ENCODE results near the gene SSH3. TPM values are rescaled to one million over a fixed set of nuclear protein-coding genes. Genes with fewer than 3 reads are reported as not detected.

Gene SSH3
- total RNA-seq, 1 experiment from 2014 or later: 38.0 TPM

DNA sequence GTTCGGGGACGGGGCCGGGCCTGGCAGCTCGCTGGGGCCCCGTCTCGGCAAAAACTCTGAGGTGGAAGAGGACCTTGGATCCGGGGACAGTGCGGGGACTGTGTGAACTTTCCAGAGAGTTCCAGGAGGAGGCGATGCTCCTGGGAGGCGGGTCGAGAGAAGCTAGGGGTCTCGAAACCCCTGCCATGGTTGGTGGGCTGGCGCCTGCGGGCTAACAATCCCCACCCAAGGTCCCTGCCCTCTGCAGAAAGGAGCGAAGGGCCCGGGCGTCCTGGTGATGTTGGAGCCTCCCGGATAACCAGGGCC, 41.7 kb upstream of the SSH3 start:
- H3K27ac Mint-ChIP-seq (ENCODE audit: low read depth, unreplicated experiment): no peak overlapping the region
- no TSS peak for BruUV-seq (replicated peaks)
- intact Hi-C loops (cut with micrococcal nuclease): no loop called here
- TF ChIP-seq, protein P1, sequence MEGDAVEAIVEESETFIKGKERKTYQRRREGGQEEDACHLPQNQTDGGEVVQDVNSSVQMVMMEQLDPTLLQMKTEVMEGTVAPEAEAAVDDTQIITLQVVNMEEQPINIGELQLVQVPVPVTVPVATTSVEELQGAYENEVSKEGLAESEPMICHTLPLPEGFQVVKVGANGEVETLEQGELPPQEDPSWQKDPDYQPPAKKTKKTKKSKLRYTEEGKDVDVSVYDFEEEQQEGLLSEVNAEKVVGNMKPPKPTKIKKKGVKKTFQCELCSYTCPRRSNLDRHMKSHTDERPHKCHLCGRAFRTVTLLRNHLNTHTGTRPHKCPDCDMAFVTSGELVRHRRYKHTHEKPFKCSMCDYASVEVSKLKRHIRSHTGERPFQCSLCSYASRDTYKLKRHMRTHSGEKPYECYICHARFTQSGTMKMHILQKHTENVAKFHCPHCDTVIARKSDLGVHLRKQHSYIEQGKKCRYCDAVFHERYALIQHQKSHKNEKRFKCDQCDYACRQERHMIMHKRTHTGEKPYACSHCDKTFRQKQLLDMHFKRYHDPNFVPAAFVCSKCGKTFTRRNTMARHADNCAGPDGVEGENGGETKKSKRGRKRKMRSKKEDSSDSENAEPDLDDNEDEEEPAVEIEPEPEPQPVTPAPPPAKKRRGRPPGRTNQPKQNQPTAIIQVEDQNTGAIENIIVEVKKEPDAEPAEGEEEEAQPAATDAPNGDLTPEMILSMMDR (IDR thresholded peaks at IDR 0.05; ENCODE audit: unreplicated experiment): peak; percentile 27
- peaks cover 25% of the 10 kb centered on the region for H3K36me3 Mint-ChIP-seq (ENCODE audit: insufficient read depth, unreplicated experiment)
- DNase-seq (ENCODE audit: unreplicated experiment): no peak
- ChIA-PET POLR2A (interaction anchor here (0.8 to 5.1 kb wide), 13 partner anchors 10 to 208 kb away, joined by 3 to 93 read pairs (median 5); partner anchors contain the start of genes ANKRD13D and SSH3), CTCF (interaction anchor here (0.6 to 4.9 kb wide), 23 partner anchors 8 to 221 kb away, joined by 3 to 104 read pairs (median 5); partner anchors contain the start of genes AIP, ANKRD13D and SSH3)
- peaks cover 26% of the 10 kb centered on the region for H3K4me1 Mint-ChIP-seq (ENCODE audit: insufficient read depth, unreplicated experiment)
- no peaks in the 10 kb centered on the region for H3K9me3 Mint-ChIP-seq (ENCODE audit: unreplicated experiment)
- H3K27me3 Mint-ChIP-seq (ENCODE audit: insufficient read depth, unreplicated experiment): no peaks in the 10 kb centered on the region
- peak overlapping the region; percentile 47 for H3K4me3 Mint-ChIP-seq (ENCODE audit: unreplicated experiment)

DNA sequence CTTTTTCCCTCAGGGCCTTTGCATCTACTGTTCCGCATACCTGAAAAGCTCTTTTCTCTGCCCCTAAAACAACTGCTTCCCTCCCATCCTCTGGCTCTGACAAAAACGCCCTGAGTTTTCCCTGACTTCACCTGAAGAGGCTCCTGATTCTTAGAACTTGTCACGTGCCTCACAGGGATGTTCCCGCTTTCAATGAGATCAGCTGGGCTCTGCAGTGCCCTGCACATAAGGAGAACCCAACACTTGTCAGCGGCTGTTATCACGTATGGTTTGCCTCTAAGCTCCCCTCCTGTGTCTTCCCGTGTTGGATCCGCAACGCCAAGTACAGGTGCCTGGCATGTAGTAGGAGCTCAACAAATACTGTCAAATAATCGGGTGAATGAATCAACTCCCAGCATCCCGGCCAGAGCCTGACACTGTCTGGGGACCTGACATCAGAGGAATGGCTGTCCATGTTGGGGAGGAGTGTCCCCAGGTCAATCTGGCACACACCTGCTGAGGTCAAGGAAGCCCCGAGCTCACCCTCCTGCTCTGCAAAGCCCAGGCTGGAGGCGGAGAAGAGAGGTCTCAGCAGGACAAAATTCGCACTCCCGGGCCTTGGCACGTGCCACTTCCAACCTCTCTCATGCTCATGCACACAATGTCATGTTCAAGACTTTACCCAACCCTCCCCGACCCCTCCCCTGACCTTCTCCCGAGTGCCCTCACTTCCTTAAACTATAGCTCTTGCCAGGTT, 41.2 kb upstream of the SSH3 start:
- H3K4me1 Mint-ChIP-seq (ENCODE audit: insufficient read depth, unreplicated experiment): peaks cover 26% of the 10 kb centered on the region
- no peaks in the 10 kb centered on the region for H3K9me3 Mint-ChIP-seq (ENCODE audit: unreplicated experiment)
- peak overlapping the region; percentile 72 for H3K27ac Mint-ChIP-seq (ENCODE audit: low read depth, unreplicated experiment)
- BruUV-seq (replicated peaks): no TSS peak
- intact Hi-C loops (cut with micrococcal nuclease): loop anchor here (2.0 kb wide), 1 partner anchor 207 kb away; no protein-coding TSS in a partner anchor
- peak overlapping the region; percentile 47 for H3K4me3 Mint-ChIP-seq (ENCODE audit: unreplicated experiment)
- H3K36me3 Mint-ChIP-seq (ENCODE audit: insufficient read depth, unreplicated experiment): peaks cover 20% of the 10 kb centered on the region
- TF ChIP-seq, protein P1 (IDR thresholded peaks at IDR 0.05; ENCODE audit: unreplicated experiment): no peak
- H3K27me3 Mint-ChIP-seq (ENCODE audit: insufficient read depth, unreplicated experiment): no peaks in the 10 kb centered on the region
- POLR2A ChIA-PET: interaction anchor here (0.8 to 5.1 kb wide), 20 partner anchors 9 to 209 kb away, joined by 3 to 93 read pairs (median 4); partner anchors contain the start of genes ANKRD13D, POLD4 and SSH3
- DNase-seq (ENCODE audit: unreplicated experiment): no peak
- CTCF ChIA-PET: interaction anchor here (0.6 to 4.9 kb wide), 28 partner anchors 8 to 221 kb away, joined by 3 to 104 read pairs (median 5); partner anchors contain the start of genes AIP, ANKRD13D and SSH3

DNA sequence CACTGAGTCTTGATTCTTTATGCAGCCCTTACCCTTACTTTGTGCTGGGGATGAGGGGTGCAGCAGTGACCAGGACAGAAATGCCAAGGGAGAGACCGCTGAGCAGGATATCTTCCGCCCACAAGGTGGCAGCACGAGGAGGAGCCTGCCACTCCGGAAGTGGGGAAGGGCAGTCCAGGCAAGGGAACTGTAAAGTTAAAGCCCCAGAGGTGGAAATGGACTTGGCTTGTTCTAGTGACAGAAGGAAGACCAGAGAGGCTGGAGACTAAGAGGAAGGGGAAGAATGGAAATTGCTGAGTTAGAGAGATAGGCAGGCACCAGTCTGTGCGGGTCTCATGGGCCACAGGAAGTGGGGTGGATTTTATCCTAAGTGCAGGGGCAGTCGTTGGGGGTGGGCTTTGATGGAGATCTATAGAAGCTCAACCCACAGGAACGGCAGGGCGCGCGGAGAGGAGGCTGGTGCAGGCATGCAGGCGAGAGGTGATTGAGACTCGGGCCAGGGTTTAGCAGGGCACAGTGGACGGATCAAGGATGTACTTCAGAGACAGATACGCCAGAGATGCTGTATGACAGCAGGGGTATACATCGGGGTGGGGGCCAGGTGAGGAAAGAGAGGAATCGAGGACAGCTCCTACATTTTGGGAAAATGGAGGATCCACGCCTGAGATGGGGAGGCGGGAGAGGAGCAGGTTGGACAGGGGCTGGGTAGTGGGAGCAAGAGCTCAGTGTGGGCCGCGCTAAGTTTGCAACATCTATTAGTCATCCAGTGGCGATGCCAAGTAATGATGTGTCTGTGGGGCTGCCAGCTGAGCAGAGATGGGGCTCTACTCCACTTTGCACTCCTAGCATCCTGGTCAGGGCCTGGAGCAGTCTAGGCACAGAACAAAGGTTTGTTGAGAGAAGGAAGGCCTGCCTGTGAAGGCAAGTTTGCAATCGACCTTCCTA, 40.3 kb upstream of the SSH3 start:
- intact Hi-C loops (cut with micrococcal nuclease): loop anchor here (1.0 to 2.0 kb wide), 3 partner anchors 54 to 208 kb away; no protein-coding TSS in a partner anchor
- BruUV-seq (replicated peaks): no TSS peak
- Mint-ChIP-seq H3K27me3 (ENCODE audit: insufficient read depth, unreplicated experiment) (no peaks in the 10 kb centered on the region), H3K4me3 (ENCODE audit: unreplicated experiment) (peak overlapping the region; percentile 45), H3K4me1 (ENCODE audit: insufficient read depth, unreplicated experiment) (peaks cover 26% of the 10 kb centered on the region), H3K9me3 (ENCODE audit: unreplicated experiment) (no peaks in the 10 kb centered on the region), H3K27ac (ENCODE audit: low read depth, unreplicated experiment) (peak overlapping the region; percentile 72), H3K36me3 (ENCODE audit: insufficient read depth, unreplicated experiment) (peaks cover 11% of the 10 kb centered on the region)
- POLR2A ChIA-PET: interaction anchor here (0.6 to 5.1 kb wide), 21 partner anchors 10 to 210 kb away, joined by 3 to 93 read pairs (median 4); partner anchors contain the start of genes ANKRD13D, POLD4 and SSH3
- peak; percentile 94 for DNase-seq (ENCODE audit: unreplicated experiment)
- CTCF ChIA-PET: interaction anchor here (0.5 to 4.9 kb wide), 40 partner anchors 9 to 1493 kb away, joined by 3 to 104 read pairs (median 4); partner anchors contain the start of gene SSH3
- TF ChIP-seq, protein P1 (IDR thresholded peaks at IDR 0.05; ENCODE audit: unreplicated experiment): peak; percentile 53

Data from MCF 10A (cell line).